Hematopoietic multipotent progenitor cell treated with erythropoietin and hydrocortisone succinate and interleukin-3 and kit ligand, for 4 days (in vitro differentiated cells): ENCODE measurements around the gene ADGRL3.

Source experiments
- DNase-seq: peaks from one replicate; pipeline ENCODE4 v3.0.0-alpha.2; 2015

The ADGRL3 gene

GRCh38 chr4:61292322-61292721 lies 92.2 kb downstream of the ADGRL3 start:
- DNase-seq = no peak

GRCh38 chr4:61293707-61294400 lies 93.7 kb downstream of the ADGRL3 start:
- no peak for DNase-seq

GRCh38 chr4:61294936-61295335 lies 94.8 kb downstream of the ADGRL3 start:
- no peak for DNase-seq

GRCh38 chr4:61296144-61296543 lies 96.0 kb downstream of the ADGRL3 start:
- DNase-seq = no peak

- peak; percentile 13 for DNase-seq
Observed at GRCh38 chr4:61298178-61298740, 98.1 kb downstream of the ADGRL3 start.

GRCh38 chr4:61299316-61299715 lies 99.2 kb downstream of the ADGRL3 start:
- DNase-seq = no peak

- no peak for DNase-seq
Observed at GRCh38 chr4:61300266-61300844, 100.2 kb downstream of the ADGRL3 start.

- no peak for DNase-seq
Observed at GRCh38 chr4:61301271-61301670, 101.1 kb downstream of the ADGRL3 start.

- DNase-seq = no peak
Observed at GRCh38 chr4:61308033-61308432, 107.9 kb downstream of the ADGRL3 start.

GRCh38 chr4:61309616-61310015 lies 109.5 kb downstream of the ADGRL3 start:
- DNase-seq = no peak

GRCh38 chr4:61312526-61312925 lies 112.4 kb downstream of the ADGRL3 start:
- DNase-seq = no peak

GRCh38 chr4:61318431-61318830 lies 118.3 kb downstream of the ADGRL3 start:
- no peak for DNase-seq

GRCh38 chr4:61319156-61319555 lies 119.0 kb downstream of the ADGRL3 start:
- DNase-seq = no peak

GRCh38 chr4:61320154-61320553 lies 120.0 kb downstream of the ADGRL3 start:
- no peak for DNase-seq

GRCh38 chr4:61320631-61321030 lies 120.5 kb downstream of the ADGRL3 start:
- no peak for DNase-seq

GRCh38 chr4:61332693-61333092 lies 132.6 kb downstream of the ADGRL3 start:
- no peak for DNase-seq

- no peak for DNase-seq
Observed at GRCh38 chr4:61333490-61333889, 133.4 kb downstream of the ADGRL3 start.

- no peak for DNase-seq
Observed at GRCh38 chr4:61335241-61335763, 135.2 kb downstream of the ADGRL3 start.

- DNase-seq = no peak
Observed at GRCh38 chr4:61336488-61336887, 136.4 kb downstream of the ADGRL3 start.

- DNase-seq = no peak
Observed at GRCh38 chr4:61336916-61337315, 136.8 kb downstream of the ADGRL3 start.

GRCh38 chr4:61342061-61342460 lies 141.9 kb downstream of the ADGRL3 start:
- no peak for DNase-seq

GRCh38 chr4:61350932-61351331 lies 150.8 kb downstream of the ADGRL3 start:
- DNase-seq = no peak

GRCh38 chr4:61356696-61357095 lies 156.6 kb downstream of the ADGRL3 start:
- no peak for DNase-seq

GRCh38 chr4:61359301-61359700 lies 159.2 kb downstream of the ADGRL3 start:
- no peak for DNase-seq
